Neutrophil (primary cell): ENCODE data around the gene ATP5PF.

Experiments used
- H3K27ac ChIP-seq: fragments of 200-600 bp; sonication (generic); 2 replicates; pipeline ENCODE4 v1.5.1; 2016; ENCODE audit warnings: mild to moderate bottlenecking, moderate library complexity
- H3K27me3 ChIP-seq: fragments of 200-600 bp; sonication (generic); 2 replicates; pipeline ENCODE4 v1.6.0; 2016; ENCODE audit warnings: mild to moderate bottlenecking
- H3K36me3 ChIP-seq: fragments of 200-600 bp; sonication (generic); 2 replicates; pipeline ENCODE4 v1.5.1; 2017
- H3K4me1 ChIP-seq, 2 experiments: fragments of 200-600 bp in 1 of 2; sonication (generic) in 1 of 2; 1 replicate in 1 of 2; 2 replicates in 1 of 2; pipeline versions ENCODE4 v1.5.1 to v1.6.1; 2013 to 2016; ENCODE audit warnings: low read depth in 1 of 2, low read length in 1 of 2, mild to moderate bottlenecking in 1 of 2, moderate library complexity in 1 of 2; ENCODE audit not compliant: control insufficient read depth in 1 of 2, insufficient read depth in 1 of 2
- H3K4me3 ChIP-seq, 2 experiments: fragments of 200-600 bp in 1 of 2; sonication (generic) in 1 of 2; 1 replicate in 1 of 2; 2 replicates in 1 of 2; pipeline ENCODE4 v1.5.1; 2013 to 2016; ENCODE audit warnings: low read depth in 1 of 2, low read length in 1 of 2, mild to moderate bottlenecking in 1 of 2, moderate library complexity in 1 of 2
- H3K9me3 ChIP-seq: fragments of 200-600 bp; sonication (generic); 2 replicates; pipeline ENCODE4 v1.5.1; 2016
- CTCF ChIP-seq: fragments of 200-600 bp; sonication (generic); IDR thresholded peaks from 2 replicates; pipeline ENCODE4 v1.5.1; 2016; ENCODE audit warnings: antibody characterized with exemption

The ATP5PF gene

GRCh38 chr21:25687787-25688186, 46.9 kb downstream of the ATP5PF start:
- no peaks in the 10 kb centered on the region for H3K4me1 ChIP-seq
- no peaks in the 10 kb centered on the region for H3K27me3 ChIP-seq
- no peaks in the 10 kb centered on the region for H3K36me3 ChIP-seq
- no peak overlapping the region for H3K4me3 ChIP-seq
- no peak for TF ChIP-seq CTCF
- H3K27ac ChIP-seq = no peak overlapping the region
- no peaks in the 10 kb centered on the region for H3K9me3 ChIP-seq

GRCh38 chr21:25682382-25682781, 52.3 kb downstream of the ATP5PF start:
- no peaks in the 10 kb centered on the region for H3K9me3 ChIP-seq
- H3K4me1 ChIP-seq = no peaks in the 10 kb centered on the region
- TF ChIP-seq CTCF = no peak
- no peaks in the 10 kb centered on the region for H3K27me3 ChIP-seq
- H3K27ac ChIP-seq = no peak overlapping the region
- H3K36me3 ChIP-seq = no peaks in the 10 kb centered on the region
- H3K4me3 ChIP-seq = no peak overlapping the region

- H3K27me3 ChIP-seq = no peaks in the 10 kb centered on the region
- no peaks in the 10 kb centered on the region for H3K9me3 ChIP-seq
- no peak overlapping the region for H3K27ac ChIP-seq
- no peaks in the 10 kb centered on the region for H3K36me3 ChIP-seq
- H3K4me1 ChIP-seq = no peaks in the 10 kb centered on the region
- no peak for TF ChIP-seq CTCF
- no peak overlapping the region for H3K4me3 ChIP-seq
Measured at GRCh38 chr21:25676451-25676850, 58.3 kb downstream of the ATP5PF start.
